ENCODE data around the gene EIF2S3.
"Not testable (repeated sequence)": the region's sequence is repeated elsewhere in the genome, so short reads cannot be mapped to it uniquely, and the experiment has no call there.

The EIF2S3 gene

DNA sequence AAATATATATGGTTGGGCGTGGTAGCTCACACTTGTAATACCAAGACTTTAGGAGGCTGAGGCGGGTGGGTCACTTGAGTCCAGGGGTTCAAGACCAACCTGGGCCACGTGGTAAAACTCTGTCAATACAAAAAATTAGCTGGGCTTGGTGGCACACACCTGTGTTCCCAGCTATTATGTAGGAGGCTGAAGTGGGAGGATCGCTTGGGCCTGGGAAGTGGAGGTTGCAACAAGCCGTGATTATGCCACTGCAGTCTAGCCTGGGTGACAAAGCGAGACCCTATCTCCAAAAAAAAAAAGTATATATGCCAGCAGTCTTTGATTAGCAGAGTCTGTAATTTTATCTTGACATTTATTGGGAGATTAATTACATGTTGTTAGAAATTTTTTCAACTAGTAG is 8.7 kb downstream of the EIF2S3 start:
- FAIRE-seq, result no peak
- TF ChIP-seq POLR2A (IDR thresholded peaks at IDR 0.05; ENCODE audit: low read depth, low read length) (no peak; the same call in 1 of the 2 replicates), POLR2AphosphoS5 (IDR thresholded peaks at IDR 0.05; ENCODE audit: low read depth, low read length) (peak; percentile 29; the same call in 1 of the 2 replicates)

DNA sequence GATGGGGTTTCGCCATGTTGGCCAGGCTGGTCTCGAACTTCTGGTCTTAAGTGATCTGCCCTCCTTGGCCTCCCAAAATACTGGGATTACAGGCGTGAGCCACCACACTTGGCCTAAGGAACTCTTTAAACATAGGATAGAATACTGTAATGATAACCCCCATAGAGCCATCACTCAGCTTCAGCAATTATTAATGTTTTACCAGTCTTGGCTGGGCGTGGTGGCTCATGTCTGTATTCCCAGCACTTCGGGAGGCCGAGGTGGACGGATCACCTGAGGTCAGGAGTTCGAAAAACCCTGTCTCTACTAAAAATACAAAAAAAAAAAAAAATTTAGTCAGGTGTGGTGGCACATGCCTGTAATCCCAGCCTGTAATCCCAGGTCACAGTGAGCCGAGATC is 15.1 kb downstream of the EIF2S3 start:
- TF ChIP-seq POLR2A (IDR thresholded peaks at IDR 0.05; ENCODE audit: low read depth, low read length) (0 out of 2 replicates have a peak, but pooled peaks have one; percentile 30), TAF1 (IDR thresholded peaks at IDR 0.05; ENCODE audit: borderline replicate concordance, low read depth, low read length) (no peak), POLR2AphosphoS5 (IDR thresholded peaks at IDR 0.05; ENCODE audit: low read depth, low read length) (no peak)
- FAIRE-seq, result no peak
- no peak for DNase-seq (ENCODE audit: insufficient read length)

More for the DNA sequence above, 8.7 kb downstream of the EIF2S3 start:
- DNase-seq (ENCODE audit: insufficient read length), result no peak

DNA sequence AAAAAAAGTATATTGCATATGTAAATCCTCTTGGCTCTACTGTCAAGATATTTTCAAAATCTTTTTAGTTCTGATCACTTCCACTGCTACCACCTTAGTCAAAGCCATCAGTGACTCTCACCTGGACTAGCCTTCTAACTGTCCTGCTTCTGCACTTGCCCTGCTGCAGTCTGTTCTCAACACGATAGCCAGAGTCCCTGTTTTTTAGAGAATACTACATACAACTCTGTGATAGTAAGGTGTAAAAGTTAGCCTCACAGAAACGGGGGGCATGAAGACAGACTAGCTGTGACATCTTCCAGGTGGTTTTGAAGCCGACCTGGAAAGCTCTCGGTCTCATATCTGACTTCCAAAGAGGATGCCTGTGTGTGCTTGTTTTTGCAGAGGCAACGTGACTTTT is 24.7 kb downstream of the EIF2S3 start:
- DNase-seq (ENCODE audit: insufficient read length) (no peak), FAIRE-seq (peak; percentile 30)
- no peak for TF ChIP-seq POLR2A (IDR thresholded peaks at IDR 0.05; ENCODE audit: low read depth, low read length)

DNA sequence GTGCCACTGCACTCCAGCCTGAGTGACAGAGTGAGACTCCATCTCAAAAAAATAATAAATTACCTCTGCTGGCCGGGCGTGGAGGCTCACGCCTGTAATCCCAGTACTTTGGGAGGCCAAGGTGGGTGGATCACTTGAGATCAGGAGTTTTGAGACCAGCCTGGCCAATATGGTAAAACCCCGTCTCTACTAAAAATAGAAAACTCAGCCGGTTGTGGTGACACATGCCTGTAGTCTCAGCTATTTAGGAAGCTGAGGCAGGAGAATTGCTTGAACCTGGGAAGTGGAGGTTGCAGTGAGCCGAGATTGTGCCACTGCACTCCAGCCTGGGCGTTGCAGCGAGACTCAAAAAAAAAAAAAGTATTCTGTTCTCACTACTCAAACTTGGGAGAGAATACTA is 25.5 kb downstream of the EIF2S3 start:
- not testable (repeated sequence) for FAIRE-seq; DNase-seq (ENCODE audit: insufficient read length)

DNA sequence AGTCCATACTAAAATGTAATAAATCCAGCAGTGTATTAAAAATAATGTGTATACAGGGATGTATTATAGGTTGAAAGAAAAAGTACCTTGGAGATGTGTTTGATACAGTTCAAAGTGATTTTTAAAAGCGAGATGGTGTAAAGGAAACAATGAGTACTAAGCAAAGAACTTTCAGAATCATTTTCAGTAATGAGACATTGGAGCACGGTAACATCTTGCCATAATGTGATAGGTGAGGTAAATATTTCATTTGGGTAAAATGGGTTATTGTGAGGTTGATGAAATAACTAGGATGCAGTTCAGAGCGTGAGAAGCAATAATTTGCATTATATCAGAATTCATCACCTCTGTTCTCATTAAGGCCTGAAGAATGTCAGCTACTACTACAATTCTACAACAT is 25.9 kb downstream of the EIF2S3 start:
- no peak for DNase-seq (ENCODE audit: insufficient read length)
- no peak for FAIRE-seq
- TF ChIP-seq POLR2A (IDR thresholded peaks at IDR 0.05; ENCODE audit: low read depth, low read length), result no peak

DNA sequence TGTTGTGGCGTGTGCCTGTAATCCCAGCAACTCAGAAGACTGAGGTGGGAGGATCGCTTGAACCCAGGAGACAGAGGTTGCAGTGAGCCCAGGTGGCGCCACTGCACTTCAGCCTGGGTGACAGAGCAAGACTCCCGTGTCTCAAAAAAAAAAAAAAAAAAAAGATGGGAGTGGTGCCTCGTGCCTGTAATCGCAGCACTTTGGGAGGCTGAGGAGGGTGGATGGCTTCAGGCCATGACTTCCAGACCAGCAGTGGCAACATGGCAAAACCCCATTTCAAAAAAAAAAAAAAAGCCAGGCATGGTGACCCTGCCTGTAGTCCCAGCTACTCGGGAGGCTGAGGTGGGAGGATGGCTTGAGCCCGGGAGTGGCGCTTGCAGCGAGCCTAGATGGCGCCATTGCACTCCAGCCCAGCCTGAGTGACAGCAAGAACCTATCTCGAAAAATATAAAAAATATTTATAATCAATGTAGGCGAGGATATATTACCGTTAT is 27.0 kb downstream of the EIF2S3 start:
- FAIRE-seq (peak; percentile 69), DNase-seq (ENCODE audit: insufficient read length) (no peak)
- TF ChIP-seq POLR2A (IDR thresholded peaks at IDR 0.05; ENCODE audit: low read depth, low read length) (no peak), TAF1 (IDR thresholded peaks at IDR 0.05; ENCODE audit: borderline replicate concordance, low read depth, low read length) (no peak), POLR2AphosphoS5 (IDR thresholded peaks at IDR 0.05; ENCODE audit: low read depth, low read length) (no peak)

DNA sequence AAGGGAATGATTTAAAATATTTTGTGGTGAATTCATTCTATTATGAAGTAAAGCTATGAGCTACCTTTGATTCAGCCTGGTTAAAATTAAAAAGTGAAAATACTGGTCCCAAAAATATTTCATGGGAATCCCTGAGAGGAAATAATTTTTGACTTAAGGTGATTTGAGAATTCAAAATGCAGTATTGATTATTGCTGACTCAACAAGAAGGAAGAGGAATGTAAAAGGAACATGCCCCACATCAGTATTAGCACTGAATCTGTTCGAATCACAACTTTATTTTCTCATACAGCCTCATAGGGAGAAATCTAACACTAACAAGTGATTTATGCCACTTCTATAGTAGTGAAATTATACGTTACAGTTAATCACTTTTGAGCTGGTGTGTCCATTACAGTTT is 27.7 kb downstream of the EIF2S3 start:
- TF ChIP-seq POLR2A (IDR thresholded peaks at IDR 0.05; ENCODE audit: low read depth, low read length) (no peak), POLR2AphosphoS5 (IDR thresholded peaks at IDR 0.05; ENCODE audit: low read depth, low read length) (no peak), TAF1 (IDR thresholded peaks at IDR 0.05; ENCODE audit: borderline replicate concordance, low read depth, low read length) (no peak)
- DNase-seq (ENCODE audit: insufficient read length) (no peak), FAIRE-seq (peak; percentile 85)

DNA sequence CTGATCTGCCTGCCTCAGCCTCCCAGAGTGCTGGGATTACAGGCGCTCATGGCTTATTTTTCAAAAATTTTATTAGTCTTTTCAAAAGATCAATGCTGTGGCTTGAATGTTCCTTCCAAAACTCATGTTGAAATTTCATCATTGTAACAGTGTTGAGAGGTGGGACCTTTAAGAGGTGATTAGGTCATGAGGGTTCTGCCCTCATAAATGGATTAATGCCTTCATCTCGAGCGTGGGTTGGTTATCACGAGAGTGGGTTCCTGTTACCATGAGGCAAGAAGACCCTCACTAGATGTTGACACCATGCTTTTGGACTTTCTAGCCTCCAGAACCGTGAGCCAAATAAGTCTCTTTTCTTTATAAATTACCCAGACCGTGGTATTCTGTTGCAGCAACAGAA is 30.3 kb downstream of the EIF2S3 start:
- FAIRE-seq (no peak), DNase-seq (ENCODE audit: insufficient read length) (no peak)
- TF ChIP-seq POLR2A (IDR thresholded peaks at IDR 0.05; ENCODE audit: low read depth, low read length) (no peak), POLR2AphosphoS5 (IDR thresholded peaks at IDR 0.05; ENCODE audit: low read depth, low read length) (no peak), TAF1 (IDR thresholded peaks at IDR 0.05; ENCODE audit: borderline replicate concordance, low read depth, low read length) (no peak)

DNA sequence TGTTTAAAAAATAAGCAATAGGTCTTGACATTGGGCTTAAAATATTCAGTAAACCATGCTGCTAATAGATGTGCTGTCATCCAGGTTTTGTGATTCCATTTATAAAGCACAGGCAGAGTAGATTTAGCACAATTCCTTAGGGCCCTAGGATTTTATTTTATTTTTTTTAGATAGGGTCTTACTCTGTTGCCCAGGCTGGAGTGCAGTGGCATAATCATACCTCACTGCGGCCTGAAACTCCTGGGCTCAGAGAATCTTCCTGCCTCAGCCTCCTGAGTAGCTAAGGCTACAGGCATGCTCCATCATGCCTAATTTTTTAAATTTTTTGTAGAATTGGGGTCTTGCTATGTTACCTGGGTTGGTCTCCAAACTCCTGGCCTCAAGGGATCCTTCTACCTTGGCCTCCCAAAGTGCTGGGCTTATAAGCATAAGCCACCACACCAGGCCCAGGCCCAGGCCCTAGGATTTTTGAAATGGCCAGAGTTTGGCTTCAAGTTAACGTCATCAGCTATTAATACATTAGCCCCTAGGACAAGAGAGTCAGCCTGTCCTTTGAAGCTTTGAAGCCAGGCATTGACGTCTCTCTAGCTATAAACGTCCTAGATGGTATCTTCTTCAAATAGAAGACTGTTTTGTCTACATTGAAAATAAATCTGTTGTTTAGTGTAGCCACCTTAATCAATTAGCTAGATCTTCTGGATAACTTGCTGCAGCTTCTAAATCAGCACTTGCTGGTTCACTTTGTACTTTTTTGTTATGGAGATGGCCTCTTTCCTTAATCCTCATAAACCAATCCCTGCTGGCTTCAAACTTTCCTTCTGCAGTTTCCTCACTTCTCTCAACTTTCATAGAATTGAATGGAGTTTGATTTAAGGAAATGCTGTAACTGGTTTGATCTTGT is 35.8 kb downstream of the EIF2S3 start:
- TF ChIP-seq POLR2A (IDR thresholded peaks at IDR 0.05; ENCODE audit: low read depth, low read length), result no peak
- TF ChIP-seq POLR2AphosphoS5 (IDR thresholded peaks at IDR 0.05; ENCODE audit: low read depth, low read length), result no peak
- TF ChIP-seq TAF1 (IDR thresholded peaks at IDR 0.05; ENCODE audit: borderline replicate concordance, low read depth, low read length), result no peak
- DNase-seq (ENCODE audit: insufficient read length) (no peak), FAIRE-seq (no peak)

DNA sequence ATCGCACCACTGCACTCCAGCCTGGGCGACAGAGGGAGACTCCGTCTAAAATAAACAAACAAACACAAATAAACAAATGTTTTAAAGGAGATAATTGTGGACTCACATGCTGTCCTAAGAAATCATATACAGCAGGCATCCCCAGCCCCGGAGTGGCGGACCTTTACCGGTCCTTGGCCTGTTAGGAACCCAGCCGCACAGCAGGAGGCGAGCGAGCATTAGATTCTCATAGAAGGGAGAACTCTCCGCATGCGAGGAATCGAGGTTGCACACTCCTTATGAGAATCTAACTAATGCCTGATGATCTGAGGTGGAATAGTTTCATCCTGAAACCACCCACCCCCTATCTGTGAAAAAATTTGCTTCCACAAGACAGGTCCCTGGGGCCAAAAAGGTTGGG is 39.0 kb downstream of the EIF2S3 start:
- TF ChIP-seq TAF1 (IDR thresholded peaks at IDR 0.05; ENCODE audit: borderline replicate concordance, low read depth, low read length) (no peak), POLR2A (IDR thresholded peaks at IDR 0.05; ENCODE audit: low read depth, low read length) (no peak)
- FAIRE-seq (no peak), DNase-seq (ENCODE audit: insufficient read length) (no peak)

DNA sequence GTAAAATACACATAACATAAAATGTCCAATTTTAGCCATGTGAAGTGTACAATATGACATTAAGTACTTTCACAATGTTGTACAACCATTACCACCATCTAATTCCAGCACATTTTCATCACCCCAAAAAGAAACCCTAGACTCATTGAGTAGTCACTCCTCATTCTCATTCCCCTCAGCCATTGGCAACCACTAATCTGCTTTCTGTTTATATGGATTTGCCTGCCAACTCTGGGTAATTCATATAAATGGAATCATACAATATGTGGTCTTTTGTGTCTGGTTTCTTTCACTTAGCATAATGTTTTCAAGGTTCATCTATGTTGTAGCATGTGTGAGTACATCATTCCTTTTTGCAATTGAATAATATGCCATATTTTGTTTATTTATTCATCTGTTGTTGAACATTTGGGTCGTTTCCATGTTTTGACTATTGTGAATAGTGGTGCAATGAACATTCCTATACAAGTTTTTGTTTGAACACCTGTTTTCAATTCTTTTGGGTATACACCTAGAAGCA is 43.0 kb downstream of the EIF2S3 start:
- no peak for TF ChIP-seq POLR2AphosphoS5 (IDR thresholded peaks at IDR 0.05; ENCODE audit: low read depth, low read length)
- FAIRE-seq, result no peak
- DNase-seq (ENCODE audit: insufficient read length), result no peak

DNA sequence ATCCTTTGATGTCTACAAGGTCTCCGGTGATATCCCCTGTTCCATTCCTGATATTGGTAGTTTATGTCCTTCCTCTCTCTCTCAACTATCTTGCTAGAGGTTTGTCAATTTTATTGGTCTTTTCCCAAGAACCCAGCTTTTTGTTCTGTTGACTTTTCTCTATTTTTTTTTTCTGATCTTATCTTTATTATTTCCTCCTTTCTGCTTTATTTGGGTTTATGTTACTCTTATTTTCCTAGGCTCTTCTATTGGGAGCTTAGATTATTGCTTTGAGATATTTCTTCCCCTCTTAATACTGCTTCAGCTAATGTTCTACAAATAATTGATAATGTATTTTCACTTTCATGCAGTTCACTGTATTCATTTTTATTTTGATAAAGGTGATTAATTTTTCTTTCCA is 44.2 kb downstream of the EIF2S3 start:
- no peak for FAIRE-seq
- DNase-seq (ENCODE audit: insufficient read length), result no peak
- TF ChIP-seq POLR2AphosphoS5 (IDR thresholded peaks at IDR 0.05; ENCODE audit: low read depth, low read length) (no peak), TAF1 (IDR thresholded peaks at IDR 0.05; ENCODE audit: borderline replicate concordance, low read depth, low read length) (no peak), POLR2A (IDR thresholded peaks at IDR 0.05; ENCODE audit: low read depth, low read length) (no peak)

DNA sequence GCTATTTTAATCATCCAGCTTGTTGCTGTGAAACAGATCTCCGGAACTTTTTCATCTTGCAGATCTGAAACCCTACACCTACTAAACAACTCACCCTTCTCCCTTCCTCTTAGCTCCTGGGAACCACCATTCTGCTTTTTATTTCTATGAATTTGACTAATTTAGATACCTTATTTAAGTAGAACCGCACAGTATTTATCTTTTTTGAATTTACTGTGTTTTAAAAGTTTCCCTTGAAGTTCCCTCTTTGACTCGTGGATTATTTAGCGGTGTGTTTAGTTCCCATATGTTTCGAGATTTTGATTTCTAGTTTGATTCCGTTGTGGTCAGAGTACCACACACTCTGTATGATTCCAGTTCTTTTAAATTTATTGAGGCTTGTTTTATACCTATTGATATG is 44.6 kb downstream of the EIF2S3 start:
- DNase-seq (ENCODE audit: insufficient read length) (no peak), FAIRE-seq (no peak)
- TF ChIP-seq TAF1 (IDR thresholded peaks at IDR 0.05; ENCODE audit: borderline replicate concordance, low read depth, low read length), result no peak
- TF ChIP-seq POLR2AphosphoS5 (IDR thresholded peaks at IDR 0.05; ENCODE audit: low read depth, low read length), result no peak
- no peak for TF ChIP-seq POLR2A (IDR thresholded peaks at IDR 0.05; ENCODE audit: low read depth, low read length)

All from GM12892 (cell line).